ENCODE results near the gene NCDN. TPM values are rescaled to one million over a fixed set of nuclear protein-coding genes. Genes with fewer than 3 reads are reported as not detected.

Gene NCDN
- total RNA-seq (ENCODE audit: unreplicated experiment) = 95.3 TPM
- long read RNA-seq, transcript NCDN-201 (8 exons, 3,433 nt) = major isoform, 5 of 23 reads
- long read RNA-seq, partial matches to known transcripts = 13 of 23 reads
- long read RNA-seq, other reads (novel, unspliced or antisense) = 1 of 23 reads

GRCh38 chr1:35557611-35558373 lies at the start of gene NCDN:
Gene NCDN (plus strand): TSS chr1:35557799. CDS start chr1:35558191, 392 bp downstream.
- H3K36me3 Mint-ChIP-seq (ENCODE audit: unreplicated experiment) = no peaks in the 10 kb centered on the region
- peaks cover 25% of the 10 kb centered on the region for H3K27me3 Mint-ChIP-seq (ENCODE audit: unreplicated experiment)
- peaks cover 18% of the 10 kb centered on the region for H3K9me3 Mint-ChIP-seq (ENCODE audit: unreplicated experiment)
- TF ChIP-seq CTCF (IDR thresholded peaks at IDR 0.05; ENCODE audit: partially characterized antibody, unreplicated experiment) = no peak
- H3K4me3 Mint-ChIP-seq (ENCODE audit: unreplicated experiment) = peak within 1 kb of the TSS; percentile 99
- H3K27ac Mint-ChIP-seq (ENCODE audit: unreplicated experiment) = peak within 1 kb of the TSS; percentile 98
- peaks cover 47% of the 10 kb centered on the region for H3K4me1 Mint-ChIP-seq (ENCODE audit: low read depth, unreplicated experiment)
- DNase-seq = peak; percentile 98

GRCh38 chr1:35507947-35508346 lies 49.7 kb upstream of the NCDN start:
- Mint-ChIP-seq H3K4me3 (ENCODE audit: unreplicated experiment) (no peak overlapping the region), H3K27ac (ENCODE audit: unreplicated experiment) (no peak overlapping the region), H3K27me3 (ENCODE audit: unreplicated experiment) (peaks cover 5% of the 10 kb centered on the region), H3K4me1 (ENCODE audit: low read depth, unreplicated experiment) (peaks cover 12% of the 10 kb centered on the region), H3K9me3 (ENCODE audit: unreplicated experiment) (peaks cover 7% of the 10 kb centered on the region), H3K36me3 (ENCODE audit: unreplicated experiment) (no peaks in the 10 kb centered on the region)
- DNase-seq = no peak
- no peak for TF ChIP-seq CTCF (IDR thresholded peaks at IDR 0.05; ENCODE audit: partially characterized antibody, unreplicated experiment)

- Mint-ChIP-seq H3K27me3 (ENCODE audit: unreplicated experiment) (peaks cover 5% of the 10 kb centered on the region), H3K9me3 (ENCODE audit: unreplicated experiment) (peaks cover 4% of the 10 kb centered on the region), H3K36me3 (ENCODE audit: unreplicated experiment) (no peaks in the 10 kb centered on the region), H3K27ac (ENCODE audit: unreplicated experiment) (no peak overlapping the region), H3K4me3 (ENCODE audit: unreplicated experiment) (no peak overlapping the region), H3K4me1 (ENCODE audit: low read depth, unreplicated experiment) (peaks cover 12% of the 10 kb centered on the region)
- TF ChIP-seq CTCF (IDR thresholded peaks at IDR 0.05; ENCODE audit: partially characterized antibody, unreplicated experiment) = no peak
- no peak for DNase-seq
Observed at GRCh38 chr1:35509558-35509957, 48.0 kb upstream of the NCDN start.

GRCh38 chr1:35511305-35511704 lies 46.3 kb upstream of the NCDN start:
- H3K27me3 Mint-ChIP-seq (ENCODE audit: unreplicated experiment) = peaks cover 5% of the 10 kb centered on the region
- H3K27ac Mint-ChIP-seq (ENCODE audit: unreplicated experiment) = no peak overlapping the region
- H3K4me3 Mint-ChIP-seq (ENCODE audit: unreplicated experiment) = no peak overlapping the region
- H3K36me3 Mint-ChIP-seq (ENCODE audit: unreplicated experiment) = peaks cover 11% of the 10 kb centered on the region
- TF ChIP-seq CTCF (IDR thresholded peaks at IDR 0.05; ENCODE audit: partially characterized antibody, unreplicated experiment) = no peak
- peaks cover 10% of the 10 kb centered on the region for H3K9me3 Mint-ChIP-seq (ENCODE audit: unreplicated experiment)
- peaks cover 10% of the 10 kb centered on the region for H3K4me1 Mint-ChIP-seq (ENCODE audit: low read depth, unreplicated experiment)
- no peak for DNase-seq

GRCh38 chr1:35518183-35518582 lies 39.4 kb upstream of the NCDN start:
- Mint-ChIP-seq H3K4me1 (ENCODE audit: low read depth, unreplicated experiment) (no peaks in the 10 kb centered on the region), H3K27me3 (ENCODE audit: unreplicated experiment) (no peaks in the 10 kb centered on the region), H3K4me3 (ENCODE audit: unreplicated experiment) (no peak overlapping the region), H3K36me3 (ENCODE audit: unreplicated experiment) (peaks cover 32% of the 10 kb centered on the region), H3K9me3 (ENCODE audit: unreplicated experiment) (peaks cover 13% of the 10 kb centered on the region), H3K27ac (ENCODE audit: unreplicated experiment) (no peak overlapping the region)
- TF ChIP-seq CTCF (IDR thresholded peaks at IDR 0.05; ENCODE audit: partially characterized antibody, unreplicated experiment) = no peak
- no peak for DNase-seq

Measured in glutamatergic neuron (in vitro differentiated cells).